KMS-11 (cell line): ENCODE measurements around the gene ALS2.

Experiments
- H2AFZ ChIP-seq: fragments of 200-600 bp; sonication (generic); 2 replicates; pipeline ENCODE4 v1.6.1; 2016; ENCODE audit warnings: antibody characterized with exemption, mixed run types, low read depth
- H3K27ac ChIP-seq: fragments of 200-600 bp; sonication (generic); 2 replicates; pipeline ENCODE4 v1.6.1; 2016; ENCODE audit warnings: mild to moderate bottlenecking, mixed run types
- H3K27me3 ChIP-seq: fragments of 200-600 bp; sonication (generic); 2 replicates; pipeline ENCODE4 v1.6.1; 2017; ENCODE audit warnings: mild to moderate bottlenecking, low read depth, mixed run types, moderate library complexity; ENCODE audit not compliant: insufficient read depth
- H3K36me3 ChIP-seq: fragments of 200-600 bp; sonication (generic); 2 replicates; pipeline ENCODE4 v1.6.1; 2017; ENCODE audit warnings: mild to moderate bottlenecking, mixed run types; ENCODE audit not compliant: insufficient read depth
- H3K4me1 ChIP-seq: fragments of 200-600 bp; sonication (generic); 2 replicates; pipeline ENCODE4 v1.6.1; 2016; ENCODE audit warnings: mild to moderate bottlenecking, low read depth, mixed run types; ENCODE audit not compliant: poor library complexity, severe bottlenecking
- H3K4me2 ChIP-seq: fragments of 200-600 bp; sonication (generic); 2 replicates; pipeline ENCODE4 v1.7.0; 2016; ENCODE audit warnings: mild to moderate bottlenecking, mixed run types
- H3K4me3 ChIP-seq: fragments of 200-600 bp; sonication (generic); IDR thresholded peaks from 2 replicates; pipeline ENCODE4 v1.6.1; 2017; ENCODE audit warnings: low read depth, low read length, mixed read lengths; ENCODE audit not compliant: insufficient read depth
- H3K79me2 ChIP-seq: fragments of 200-600 bp; sonication (generic); 2 replicates; pipeline ENCODE4 v1.6.1; 2016; ENCODE audit warnings: low read depth, mixed run types; ENCODE audit not compliant: insufficient read depth
- H3K9ac ChIP-seq: fragments of 200-600 bp; sonication (generic); 2 replicates; pipeline ENCODE4 v1.6.1; 2016; ENCODE audit warnings: mild to moderate bottlenecking, mixed run types
- H4K20me1 ChIP-seq: fragments of 200-600 bp; sonication (generic); 2 replicates; pipeline ENCODE4 v1.6.1; 2016; ENCODE audit warnings: mild to moderate bottlenecking, mixed run types; ENCODE audit not compliant: insufficient read depth
- CTCF ChIP-seq: fragments of 200-600 bp; sonication (generic); conservative IDR thresholded peaks from 2 replicates; pipeline ENCODE4 v1.6.1; 2017; ENCODE audit warnings: low read depth, mild to moderate bottlenecking, antibody characterized with exemption, low read length, moderate library complexity, mixed read lengths

ALS2 gene

GRCh38 chr2:201798252-201798913 is 17.6 kb upstream of the ALS2 start:
- Histone ChIP-seq H3K9ac (no peak overlapping the region), H2AFZ (no peak overlapping the region), H3K4me3 (no peak overlapping the region), H3K36me3 (no peaks in the 10 kb centered on the region), H3K4me2 (no peak overlapping the region), H3K4me1 (no peaks in the 10 kb centered on the region), H3K27ac (no peak overlapping the region), H3K79me2 (no peaks in the 10 kb centered on the region), H4K20me1 (no peaks in the 10 kb centered on the region), H3K27me3 (no peaks in the 10 kb centered on the region)
- no peak for TF ChIP-seq CTCF

GRCh38 chr2:201797175-201797840 is 16.6 kb upstream of the ALS2 start:
- no peak overlapping the region for H3K9ac ChIP-seq
- no peak overlapping the region for H3K27ac ChIP-seq
- H3K4me3 ChIP-seq, result no peak overlapping the region
- H3K4me1 ChIP-seq, result no peaks in the 10 kb centered on the region
- TF ChIP-seq CTCF, result no peak
- no peaks in the 10 kb centered on the region for H3K79me2 ChIP-seq
- H3K36me3 ChIP-seq, result no peaks in the 10 kb centered on the region
- H3K27me3 ChIP-seq, result no peaks in the 10 kb centered on the region
- H4K20me1 ChIP-seq, result no peaks in the 10 kb centered on the region
- H3K4me2 ChIP-seq, result no peak overlapping the region
- H2AFZ ChIP-seq, result no peak overlapping the region

- no peak overlapping the region for H3K4me2 ChIP-seq
- no peak overlapping the region for H2AFZ ChIP-seq
- H3K4me3 ChIP-seq, result no peak overlapping the region
- no peaks in the 10 kb centered on the region for H4K20me1 ChIP-seq
- H3K27me3 ChIP-seq, result no peaks in the 10 kb centered on the region
- H3K79me2 ChIP-seq, result no peaks in the 10 kb centered on the region
- H3K9ac ChIP-seq, result no peak overlapping the region
- H3K36me3 ChIP-seq, result no peaks in the 10 kb centered on the region
- H3K27ac ChIP-seq, result no peak overlapping the region
- TF ChIP-seq CTCF, result no peak
- no peaks in the 10 kb centered on the region for H3K4me1 ChIP-seq
These were observed 15.7 kb upstream of the ALS2 start for GRCh38 chr2:201796478-201796865.

- no peaks in the 10 kb centered on the region for H3K79me2 ChIP-seq
- no peak overlapping the region for H3K4me3 ChIP-seq
- no peak overlapping the region for H3K9ac ChIP-seq
- no peaks in the 10 kb centered on the region for H3K4me1 ChIP-seq
- H2AFZ ChIP-seq, result no peak overlapping the region
- no peaks in the 10 kb centered on the region for H3K36me3 ChIP-seq
- no peaks in the 10 kb centered on the region for H4K20me1 ChIP-seq
- no peak overlapping the region for H3K4me2 ChIP-seq
- peak; percentile 63 for TF ChIP-seq CTCF
- no peak overlapping the region for H3K27ac ChIP-seq
- H3K27me3 ChIP-seq, result no peaks in the 10 kb centered on the region
These were observed 15.1 kb upstream of the ALS2 start for GRCh38 chr2:201795607-201796477.
